BJ (cell line): ENCODE results near the gene THOC2. TPM values are rescaled to one million over a fixed set of nuclear protein-coding genes. Genes with fewer than 3 reads are reported as not detected.
A peak's percentile ranks its signal among the peaks of the same experiment; 100 is the strongest.
"Not testable (repeated sequence)": the region's sequence is repeated elsewhere in the genome, so short reads cannot be mapped to it uniquely, and the experiment has no call there.

Source experiments
- CTCF ChIA-PET: fragments of 350-600 bp; formaldehyde crosslinking; extraction: SDS; loops from one replicate; lab custom pipeline; 2021; ENCODE audit warnings: antibody characterized with exemption, inconsistent platforms; lab: Yijun Ruan, JAX
- POLR2A ChIA-PET: fragments of 300-600 bp; sonication (Branson Sonifier 250); formaldehyde crosslinking; extraction: SDS; loops from one replicate; lab custom pipeline; 2021; ENCODE audit warnings: antibody characterized with exemption; lab: Charles Lee
- DNase-seq: peaks from one replicate; pipeline ENCODE4 v3.0.0-alpha.2; 2011; ENCODE audit warnings: low read depth
- H3K27me3 ChIP-seq: 2 replicates; pipeline ENCODE4 v1.6.0; 2011; ENCODE audit warnings: low read length; ENCODE audit not compliant: control insufficient read depth, insufficient read depth
- H3K36me3 ChIP-seq: 2 replicates; pipeline ENCODE4 v1.5.1; 2011; ENCODE audit warnings: low read length; ENCODE audit not compliant: control insufficient read depth, insufficient read depth
- H3K4me3 ChIP-seq: 2 replicates; pipeline ENCODE4 v1.5.1; 2011; ENCODE audit warnings: low read depth, mild to moderate bottlenecking, control low read depth, low read length
- polyA plus RNA-seq: library from polyadenylated mRNA; depleted of rRNA; stranded (reverse); fragments of >200 nt; gene quantifications from 2 replicates; pipeline ENCODE4 v1.2.3, GENCODE V29; 2011
- TF ChIP-seq, protein P1 (sequence below): IDR thresholded peaks from 2 replicates; pipeline ENCODE4 v1.5.1; 2011; ENCODE audit warnings: low read depth, mild to moderate bottlenecking, control low read depth, inconsistent platforms, low read length, moderate library complexity; ENCODE audit not compliant: insufficient read depth

The THOC2 gene
- polyA plus RNA-seq, 1 experiment = 23.8 TPM

DNA sequence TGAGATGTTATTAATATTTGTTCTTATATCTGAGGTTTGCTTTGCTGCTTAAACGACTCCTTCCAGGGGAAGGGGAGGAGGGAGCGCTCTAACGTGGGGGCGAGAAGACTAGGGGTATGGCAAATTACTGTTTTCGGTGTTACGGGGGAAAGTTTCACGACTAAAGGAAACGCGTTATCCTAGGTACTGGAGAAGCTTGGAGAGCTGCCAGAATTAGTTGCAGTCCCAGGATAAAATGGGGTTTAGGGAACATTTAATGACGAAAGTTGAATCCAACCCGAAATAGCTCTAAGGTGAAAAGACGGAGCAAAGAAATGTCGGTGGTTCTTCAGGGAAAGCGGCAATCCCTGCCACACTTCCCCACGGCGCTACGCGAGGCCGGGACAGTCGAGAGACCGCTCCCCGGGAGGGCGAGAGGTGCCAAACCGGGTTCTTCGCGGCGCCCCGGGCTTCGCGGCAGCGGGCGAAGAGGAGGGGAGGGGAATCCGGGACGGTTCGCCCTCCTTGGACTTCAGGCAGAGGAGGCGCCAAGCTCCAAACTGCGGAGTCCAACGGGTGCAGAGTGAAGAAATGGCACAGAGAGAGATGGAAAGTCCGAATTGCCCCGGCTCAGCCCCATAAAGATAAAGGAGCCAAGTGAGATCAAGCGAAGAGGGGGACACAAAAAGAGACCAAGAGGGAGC is 724 bp downstream of the THOC2 start:
- ChIA-PET POLR2A (no interaction called here), CTCF (interaction anchor here (1.2 to 1.3 kb wide), 2 partner anchors 34 to 38 kb away, joined by 3 to 4 read pairs; no protein-coding TSS in a partner anchor)
- H3K36me3 ChIP-seq = no peaks in the 10 kb centered on the region
- DNase-seq = no peak
- peak overlapping the region; percentile 74 for H3K4me3 ChIP-seq
- TF ChIP-seq, protein P1, sequence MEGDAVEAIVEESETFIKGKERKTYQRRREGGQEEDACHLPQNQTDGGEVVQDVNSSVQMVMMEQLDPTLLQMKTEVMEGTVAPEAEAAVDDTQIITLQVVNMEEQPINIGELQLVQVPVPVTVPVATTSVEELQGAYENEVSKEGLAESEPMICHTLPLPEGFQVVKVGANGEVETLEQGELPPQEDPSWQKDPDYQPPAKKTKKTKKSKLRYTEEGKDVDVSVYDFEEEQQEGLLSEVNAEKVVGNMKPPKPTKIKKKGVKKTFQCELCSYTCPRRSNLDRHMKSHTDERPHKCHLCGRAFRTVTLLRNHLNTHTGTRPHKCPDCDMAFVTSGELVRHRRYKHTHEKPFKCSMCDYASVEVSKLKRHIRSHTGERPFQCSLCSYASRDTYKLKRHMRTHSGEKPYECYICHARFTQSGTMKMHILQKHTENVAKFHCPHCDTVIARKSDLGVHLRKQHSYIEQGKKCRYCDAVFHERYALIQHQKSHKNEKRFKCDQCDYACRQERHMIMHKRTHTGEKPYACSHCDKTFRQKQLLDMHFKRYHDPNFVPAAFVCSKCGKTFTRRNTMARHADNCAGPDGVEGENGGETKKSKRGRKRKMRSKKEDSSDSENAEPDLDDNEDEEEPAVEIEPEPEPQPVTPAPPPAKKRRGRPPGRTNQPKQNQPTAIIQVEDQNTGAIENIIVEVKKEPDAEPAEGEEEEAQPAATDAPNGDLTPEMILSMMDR = no peak
- no peaks in the 10 kb centered on the region for H3K27me3 ChIP-seq

- TF ChIP-seq, protein P1 = no peak
- H3K4me3 ChIP-seq = peak overlapping the region; percentile 74
- CTCF ChIA-PET = interaction anchor here (1.2 kb wide), 1 partner anchor 39 kb away, joined by 3 read pairs; no protein-coding TSS in a partner anchor
- POLR2A ChIA-PET = no interaction called here
- no peaks in the 10 kb centered on the region for H3K36me3 ChIP-seq
- DNase-seq = no peak
- no peaks in the 10 kb centered on the region for H3K27me3 ChIP-seq
These were observed 1.4 kb downstream of the THOC2 start for GRCh38 chrX:123731258-123731986.

DNA sequence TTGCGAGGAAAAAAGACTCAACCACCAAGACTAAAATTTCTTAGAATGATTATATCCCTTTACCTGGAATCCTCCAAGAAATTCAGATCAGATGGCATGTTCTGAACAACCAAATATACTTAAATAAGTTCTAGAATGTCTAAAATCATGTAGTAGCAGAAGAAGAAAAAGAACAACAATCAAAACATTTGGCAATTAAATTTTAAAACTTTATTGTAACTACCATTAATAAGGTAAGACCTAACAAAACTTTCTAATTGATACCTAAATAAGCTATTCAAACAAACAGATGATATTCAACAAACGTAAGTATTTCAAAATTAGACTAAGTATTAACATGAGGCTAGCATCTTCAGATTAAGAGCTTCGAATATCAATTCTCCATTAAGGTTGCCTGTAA is 4.3 kb downstream of the THOC2 start:
- peaks cover 2% of the 10 kb centered on the region; the same call in 1 of the 2 replicates for H3K36me3 ChIP-seq
- H3K27me3 ChIP-seq = no peaks in the 10 kb centered on the region
- H3K4me3 ChIP-seq = no peak overlapping the region
- CTCF ChIA-PET = no interaction called here
- POLR2A ChIA-PET = no interaction called here
- DNase-seq = no peak
- TF ChIP-seq, protein P1 = no peak

GRCh38 chrX:123728016-123728415 is 4.8 kb downstream of the THOC2 start:
- CTCF ChIA-PET = no interaction called here
- POLR2A ChIA-PET = no interaction called here
- TF ChIP-seq, protein P1 = no peak

GRCh38 chrX:123722193-123722592 is 10.7 kb downstream of the THOC2 start:
- H3K36me3 ChIP-seq, POLR2A ChIA-PET, H3K27me3 ChIP-seq, CTCF ChIA-PET, H3K4me3 ChIP-seq, DNase-seq: not testable (repeated sequence)

More at GRCh38 chrX:123728016-123728415, 4.8 kb downstream of the THOC2 start:
- H3K4me3 ChIP-seq = no peak overlapping the region
- DNase-seq = no peak
- H3K36me3 ChIP-seq = peaks cover 2% of the 10 kb centered on the region; the same call in 1 of the 2 replicates
- no peaks in the 10 kb centered on the region for H3K27me3 ChIP-seq
